Measurements from ENCODE around the gene CBR1.

DNA sequence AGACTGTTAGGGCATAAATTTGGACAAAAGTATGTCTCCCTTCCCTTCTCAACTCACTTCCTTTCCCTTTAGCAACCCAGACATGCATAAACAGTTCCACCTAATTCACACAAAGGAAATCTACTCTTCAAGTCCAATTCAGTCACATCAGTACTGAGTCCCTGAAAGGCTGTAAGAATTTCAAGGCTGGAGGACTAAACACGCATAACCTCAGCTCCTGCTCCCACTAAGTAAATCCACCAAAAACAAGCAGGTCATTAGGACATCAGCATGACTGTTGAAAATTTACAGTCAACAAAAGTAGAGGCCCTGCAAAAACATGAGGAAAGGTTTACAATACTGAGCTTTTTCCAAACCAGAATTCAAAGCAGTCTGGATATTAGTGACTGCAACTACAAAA lies 27.9 kb upstream of the CBR1 start:
- TF ChIP-seq, protein P1, sequence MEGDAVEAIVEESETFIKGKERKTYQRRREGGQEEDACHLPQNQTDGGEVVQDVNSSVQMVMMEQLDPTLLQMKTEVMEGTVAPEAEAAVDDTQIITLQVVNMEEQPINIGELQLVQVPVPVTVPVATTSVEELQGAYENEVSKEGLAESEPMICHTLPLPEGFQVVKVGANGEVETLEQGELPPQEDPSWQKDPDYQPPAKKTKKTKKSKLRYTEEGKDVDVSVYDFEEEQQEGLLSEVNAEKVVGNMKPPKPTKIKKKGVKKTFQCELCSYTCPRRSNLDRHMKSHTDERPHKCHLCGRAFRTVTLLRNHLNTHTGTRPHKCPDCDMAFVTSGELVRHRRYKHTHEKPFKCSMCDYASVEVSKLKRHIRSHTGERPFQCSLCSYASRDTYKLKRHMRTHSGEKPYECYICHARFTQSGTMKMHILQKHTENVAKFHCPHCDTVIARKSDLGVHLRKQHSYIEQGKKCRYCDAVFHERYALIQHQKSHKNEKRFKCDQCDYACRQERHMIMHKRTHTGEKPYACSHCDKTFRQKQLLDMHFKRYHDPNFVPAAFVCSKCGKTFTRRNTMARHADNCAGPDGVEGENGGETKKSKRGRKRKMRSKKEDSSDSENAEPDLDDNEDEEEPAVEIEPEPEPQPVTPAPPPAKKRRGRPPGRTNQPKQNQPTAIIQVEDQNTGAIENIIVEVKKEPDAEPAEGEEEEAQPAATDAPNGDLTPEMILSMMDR (IDR thresholded peaks at IDR 0.05), result no peak
- TF ChIP-seq TCF7L2 (IDR thresholded peaks at IDR 0.05; ENCODE audit: low read depth, low read length), result no peak
- TF ChIP-seq, protein P2, sequence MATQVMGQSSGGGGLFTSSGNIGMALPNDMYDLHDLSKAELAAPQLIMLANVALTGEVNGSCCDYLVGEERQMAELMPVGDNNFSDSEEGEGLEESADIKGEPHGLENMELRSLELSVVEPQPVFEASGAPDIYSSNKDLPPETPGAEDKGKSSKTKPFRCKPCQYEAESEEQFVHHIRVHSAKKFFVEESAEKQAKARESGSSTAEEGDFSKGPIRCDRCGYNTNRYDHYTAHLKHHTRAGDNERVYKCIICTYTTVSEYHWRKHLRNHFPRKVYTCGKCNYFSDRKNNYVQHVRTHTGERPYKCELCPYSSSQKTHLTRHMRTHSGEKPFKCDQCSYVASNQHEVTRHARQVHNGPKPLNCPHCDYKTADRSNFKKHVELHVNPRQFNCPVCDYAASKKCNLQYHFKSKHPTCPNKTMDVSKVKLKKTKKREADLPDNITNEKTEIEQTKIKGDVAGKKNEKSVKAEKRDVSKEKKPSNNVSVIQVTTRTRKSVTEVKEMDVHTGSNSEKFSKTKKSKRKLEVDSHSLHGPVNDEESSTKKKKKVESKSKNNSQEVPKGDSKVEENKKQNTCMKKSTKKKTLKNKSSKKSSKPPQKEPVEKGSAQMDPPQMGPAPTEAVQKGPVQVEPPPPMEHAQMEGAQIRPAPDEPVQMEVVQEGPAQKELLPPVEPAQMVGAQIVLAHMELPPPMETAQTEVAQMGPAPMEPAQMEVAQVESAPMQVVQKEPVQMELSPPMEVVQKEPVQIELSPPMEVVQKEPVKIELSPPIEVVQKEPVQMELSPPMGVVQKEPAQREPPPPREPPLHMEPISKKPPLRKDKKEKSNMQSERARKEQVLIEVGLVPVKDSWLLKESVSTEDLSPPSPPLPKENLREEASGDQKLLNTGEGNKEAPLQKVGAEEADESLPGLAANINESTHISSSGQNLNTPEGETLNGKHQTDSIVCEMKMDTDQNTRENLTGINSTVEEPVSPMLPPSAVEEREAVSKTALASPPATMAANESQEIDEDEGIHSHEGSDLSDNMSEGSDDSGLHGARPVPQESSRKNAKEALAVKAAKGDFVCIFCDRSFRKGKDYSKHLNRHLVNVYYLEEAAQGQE (IDR thresholded peaks at IDR 0.05; ENCODE audit: insufficient read depth in 1 of 2, low read depth in 2 of 2, low read length in 1 of 2), result no peak
- TF ChIP-seq POLR2AphosphoS5 (IDR thresholded peaks at IDR 0.05; ENCODE audit: low read depth, low read length), result no peak
- TF ChIP-seq SIN3A (IDR thresholded peaks at IDR 0.05; ENCODE audit: borderline replicate concordance, insufficient read depth, low read depth, low read length), result no peak

Measured in Panc1 (cell line).